Measurements from ENCODE around the gene RC3H1. TPM values are rescaled to one million over a fixed set of nuclear protein-coding genes. Genes with fewer than 3 reads are reported as not detected.
"Not testable (repeated sequence)": the region's sequence is repeated elsewhere in the genome, so short reads cannot be mapped to it uniquely, and the experiment has no call there.

The RC3H1 gene
- total RNA-seq, 1 donor from 2014 or later, result 25.3 TPM

DNA sequence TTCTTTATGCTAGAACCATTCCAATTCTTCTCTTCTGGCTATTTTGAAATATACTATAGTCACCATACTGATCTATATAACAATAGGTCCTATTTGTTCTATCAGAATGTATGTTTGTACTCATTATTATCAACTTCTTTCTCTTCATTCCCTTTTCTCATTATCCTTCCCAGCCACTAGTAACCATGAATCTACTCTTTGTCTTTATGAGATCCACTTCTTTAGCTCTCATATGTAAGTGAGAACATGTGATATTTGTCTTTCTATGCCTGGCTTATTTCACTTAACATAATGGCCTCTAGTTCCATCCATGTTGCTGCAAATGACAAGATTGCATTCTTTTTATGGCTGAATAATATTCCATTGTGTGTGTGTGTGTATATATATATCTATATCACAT, 31.7 kb upstream of the RC3H1 start:
- Histone ChIP-seq H3K27me3 (no peaks in the 10 kb centered on the region), H3K27ac (no peak overlapping the region), H3K9me3 (no peaks in the 10 kb centered on the region), H3K36me3 (no peaks in the 10 kb centered on the region), H3K4me3 (no peak overlapping the region), H3K4me1 (no peaks in the 10 kb centered on the region)
- intact Hi-C loops (cut with DNase I), result no loop called here
- TF ChIP-seq POLR2AphosphoS5 (IDR thresholded peaks at IDR 0.05; ENCODE audit: insufficient read depth in 1 of 2, low read depth in 1 of 2) (no peak), POLR2A (IDR thresholded peaks at IDR 0.05) (no peak), CTCF (IDR thresholded peaks at IDR 0.05) (no peak)
- DNase-seq (ENCODE audit: extremely low spot score in 2 of 2), result no peak

- intact Hi-C loops (cut with DNase I), result no loop called here
- no peak for DNase-seq (ENCODE audit: extremely low spot score in 2 of 2)
- no peak overlapping the region for H3K4me3 ChIP-seq
- H3K9me3 ChIP-seq, result no peaks in the 10 kb centered on the region
- H3K27ac ChIP-seq, result no peak overlapping the region
- TF ChIP-seq POLR2AphosphoS5 (IDR thresholded peaks at IDR 0.05; ENCODE audit: insufficient read depth in 1 of 2, low read depth in 1 of 2) (no peak), POLR2A (IDR thresholded peaks at IDR 0.05) (no peak), CTCF (IDR thresholded peaks at IDR 0.05) (no peak)
- H3K4me1 ChIP-seq, result no peaks in the 10 kb centered on the region
- no peaks in the 10 kb centered on the region for H3K36me3 ChIP-seq
- no peaks in the 10 kb centered on the region for H3K27me3 ChIP-seq
Observed at GRCh38 chr1:174052621-174053020, 30.5 kb upstream of the RC3H1 start.

- Histone ChIP-seq H3K4me3 (no peak overlapping the region), H3K9me3 (no peaks in the 10 kb centered on the region), H3K4me1 (no peaks in the 10 kb centered on the region), H3K27me3 (no peaks in the 10 kb centered on the region), H3K36me3 (no peaks in the 10 kb centered on the region), H3K27ac (no peak overlapping the region)
- no peak for TF ChIP-seq POLR2A (IDR thresholded peaks at IDR 0.05)
- TF ChIP-seq POLR2AphosphoS5 (IDR thresholded peaks at IDR 0.05; ENCODE audit: insufficient read depth in 1 of 2, low read depth in 1 of 2), result no peak
- no peak for TF ChIP-seq CTCF (IDR thresholded peaks at IDR 0.05)
- no peak for DNase-seq (ENCODE audit: extremely low spot score in 2 of 2)
- intact Hi-C loops (cut with DNase I), result no loop called here
Observed at GRCh38 chr1:174051956-174052355, 29.8 kb upstream of the RC3H1 start.

DNA sequence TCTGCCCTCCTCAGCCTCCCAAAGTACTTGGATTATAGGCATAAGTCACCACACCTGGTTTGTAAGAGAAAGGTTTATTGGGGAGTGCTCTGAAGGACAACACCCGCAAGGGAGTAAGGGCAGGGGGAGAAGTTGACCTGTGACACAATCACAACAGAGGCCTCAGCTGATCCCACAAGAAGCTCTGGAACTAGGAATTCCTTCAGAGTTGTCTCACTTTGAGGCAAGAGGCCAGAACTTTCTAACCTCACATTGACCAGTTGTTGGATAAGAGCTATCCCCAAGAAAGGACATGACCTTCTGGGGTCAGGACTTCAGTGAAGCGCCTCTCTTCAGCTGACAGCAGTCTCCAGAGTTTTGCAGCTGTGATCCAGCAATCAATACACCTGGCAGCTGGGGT, 27.4 kb upstream of the RC3H1 start:
- intact Hi-C loops (cut with DNase I), result no loop called here
- TF ChIP-seq POLR2A (IDR thresholded peaks at IDR 0.05), result no peak
- TF ChIP-seq CTCF (IDR thresholded peaks at IDR 0.05), result no peak
- no peak for TF ChIP-seq POLR2AphosphoS5 (IDR thresholded peaks at IDR 0.05; ENCODE audit: insufficient read depth in 1 of 2, low read depth in 1 of 2)
- H3K36me3 ChIP-seq, result no peaks in the 10 kb centered on the region
- H3K4me1 ChIP-seq, result no peaks in the 10 kb centered on the region
- H3K27me3 ChIP-seq, result no peaks in the 10 kb centered on the region
- no peak overlapping the region for H3K4me3 ChIP-seq
- DNase-seq (ENCODE audit: extremely low spot score in 2 of 2), result no peak
- H3K27ac ChIP-seq, result no peak overlapping the region
- H3K9me3 ChIP-seq, result no peaks in the 10 kb centered on the region

DNA sequence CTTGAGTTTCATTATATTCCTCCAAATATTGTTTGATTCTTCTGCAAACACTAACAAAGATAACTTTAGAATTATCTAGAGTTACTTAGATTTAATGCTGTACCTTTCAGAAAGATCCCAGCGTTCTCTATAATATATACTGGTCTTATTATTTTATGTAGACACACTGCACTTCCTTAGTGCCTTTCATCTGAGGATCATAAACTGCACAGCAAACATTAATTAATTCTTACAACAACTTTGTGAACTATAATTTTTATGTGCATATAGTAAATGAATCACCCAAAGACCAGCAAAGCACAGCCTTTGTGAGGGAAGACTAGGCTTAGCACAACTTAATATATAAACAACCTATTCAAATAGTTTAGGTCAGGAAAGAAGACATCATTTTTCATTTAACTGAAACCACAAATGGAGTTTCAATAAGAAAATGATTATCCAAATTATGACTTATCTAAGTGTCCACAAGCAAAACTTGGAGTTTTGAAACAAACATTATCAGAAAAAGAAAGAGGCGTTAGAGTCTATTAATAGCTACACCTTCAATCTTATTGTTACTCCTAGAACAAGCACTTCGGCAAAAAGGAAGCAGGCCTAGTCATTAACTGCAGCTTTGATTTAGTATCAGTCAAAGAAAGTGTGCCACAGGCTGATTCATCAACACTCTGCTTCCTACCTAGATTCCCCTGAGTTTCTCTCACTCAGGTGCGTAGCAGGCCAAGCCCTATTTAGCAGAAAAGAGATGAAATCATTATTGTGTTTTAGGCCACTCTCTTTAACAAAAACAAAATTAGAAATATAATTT, 22.5 kb upstream of the RC3H1 start:
- H3K4me1 ChIP-seq, result no peaks in the 10 kb centered on the region
- intact Hi-C loops (cut with DNase I), result no loop called here

GRCh38 chr1:174042509-174042908, 20.4 kb upstream of the RC3H1 start:
- DNase-seq (ENCODE audit: extremely low spot score in 2 of 2); H3K27ac ChIP-seq; intact Hi-C loops (cut with DNase I); H3K27me3 ChIP-seq; H3K4me1 ChIP-seq; H3K36me3 ChIP-seq; H3K9me3 ChIP-seq; H3K4me3 ChIP-seq: not testable (repeated sequence)

More for the DNA sequence above, 22.5 kb upstream of the RC3H1 start:
- TF ChIP-seq POLR2A (IDR thresholded peaks at IDR 0.05) (no peak), POLR2AphosphoS5 (IDR thresholded peaks at IDR 0.05; ENCODE audit: insufficient read depth in 1 of 2, low read depth in 1 of 2) (no peak), CTCF (IDR thresholded peaks at IDR 0.05) (no peak)
- Histone ChIP-seq H3K27me3 (no peaks in the 10 kb centered on the region), H3K27ac (no peak overlapping the region), H3K36me3 (no peaks in the 10 kb centered on the region), H3K4me3 (no peak overlapping the region), H3K9me3 (no peaks in the 10 kb centered on the region)
- no peak for DNase-seq (ENCODE audit: extremely low spot score in 2 of 2)
